Measurements from ENCODE around the gene PRR35.

PRR35 gene

GRCh38 chr16:549544-550263 is 10.5 kb upstream of the PRR35 start:
- DNase-seq, result no peak

GRCh38 chr16:551210-551609 is 9.0 kb upstream of the PRR35 start:
- no peak for DNase-seq

GRCh38 chr16:552171-552570 is 8.0 kb upstream of the PRR35 start:
- no peak for DNase-seq

- no peak for DNase-seq
These were observed 6.4 kb upstream of the PRR35 start for GRCh38 chr16:553601-554296.

- no peak for DNase-seq
These were observed 5.9 kb upstream of the PRR35 start for GRCh38 chr16:554297-554621.

GRCh38 chr16:554640-555365 is 5.4 kb upstream of the PRR35 start:
- no peak for DNase-seq

- no peak for DNase-seq
These were observed 4.4 kb upstream of the PRR35 start for GRCh38 chr16:555528-556473.

- DNase-seq, result no peak
These were observed 3.6 kb upstream of the PRR35 start for GRCh38 chr16:556474-557173.

GRCh38 chr16:557463-558297 is 2.5 kb upstream of the PRR35 start:
- no peak for DNase-seq

- DNase-seq, result no peak
These were observed 1.7 kb upstream of the PRR35 start for GRCh38 chr16:558298-559020.

GRCh38 chr16:559021-559380 is 1.2 kb upstream of the PRR35 start:
- no peak for DNase-seq

GRCh38 chr16:559411-560203 is 587 bp upstream of the PRR35 start:
- no peak for DNase-seq

GRCh38 chr16:560701-561412 is 663 bp downstream of the PRR35 start:
- no peak for DNase-seq

- no peak for DNase-seq
These were observed 1.2 kb downstream of the PRR35 start for GRCh38 chr16:561413-561794.

- no peak for DNase-seq
These were observed 2.1 kb downstream of the PRR35 start for GRCh38 chr16:561957-562938.

- DNase-seq, result no peak
These were observed 3.0 kb downstream of the PRR35 start for GRCh38 chr16:563072-563644.

GRCh38 chr16:564690-565418 is 4.7 kb downstream of the PRR35 start:
- DNase-seq, result no peak

Measured in DMS79 treated with DMSO at 0.1 percent for 48 hours (cell line).